Kidney (tissue), 14 donors: ENCODE results near the gene ORM2. TPM values are rescaled to one million over a fixed set of nuclear protein-coding genes. Genes with fewer than 3 reads are reported as not detected.

Source experiments
- DNase-seq, 5 donors: peaks; one replicate each; pipeline ENCODE4 v3.0.0-alpha.2; 2013 to 2020
- FAIRE-seq: peaks from 2 replicates; lab custom pipeline; 2012; peaks lifted over from hg19 to GRCh38; lab: Jason Lieb, UNC
- H3K27ac ChIP-seq, 2 donors: one replicate each; pipeline ENCODE4 v1.7.0; 2013; ENCODE audit warnings: low read depth in 2 of 2, low read length in 2 of 2, inconsistent platforms in 1 of 2
- H3K27me3 ChIP-seq: one replicate; pipeline ENCODE4 v1.7.1; 2013; ENCODE audit warnings: low read length, inconsistent platforms; ENCODE audit not compliant: control insufficient read depth, insufficient read depth
- H3K36me3 ChIP-seq, 3 donors: one replicate each; pipeline versions ENCODE4 v1.7.0 to v1.7.1; 2013; ENCODE audit warnings: low read length in 3 of 3, control low read depth in 1 of 3, inconsistent platforms in 1 of 3; ENCODE audit not compliant: insufficient read depth in 3 of 3, control insufficient read depth in 2 of 3
- H3K4me1 ChIP-seq, 3 donors: one replicate each; pipeline versions ENCODE4 v1.7.0 to v1.7.1; 2013; ENCODE audit warnings: low read length in 3 of 3, inconsistent platforms in 1 of 3, low read depth in 1 of 3; ENCODE audit not compliant: control insufficient read depth in 2 of 3, insufficient read depth in 2 of 3
- H3K4me3 ChIP-seq, 3 donors: one replicate each; pipeline versions ENCODE4 v1.7.0 to v1.8.1; 2013; ENCODE audit warnings: low read length in 3 of 3, control low read depth in 1 of 3, inconsistent platforms in 1 of 3
- H3K9ac ChIP-seq, 3 donors: one replicate each; pipeline versions ENCODE4 v1.7.0 to v1.7.1; 2013; ENCODE audit warnings: low read length in 3 of 3, control low read depth in 1 of 3, inconsistent platforms in 1 of 3
- H3K9me3 ChIP-seq, 3 donors: one replicate each; pipeline versions ENCODE4 v1.7.0 to v1.7.1; 2013; ENCODE audit warnings: low read length in 3 of 3, control low read depth in 1 of 3, inconsistent platforms in 1 of 3; ENCODE audit not compliant: control insufficient read depth in 2 of 3, insufficient read depth in 1 of 3
- CTCF ChIP-seq: IDR thresholded peaks from 3 replicates; pipeline ENCODE4 v1.5.1; 2012; ENCODE audit warnings: mild to moderate bottlenecking, moderate library complexity, borderline replicate concordance; ENCODE audit not compliant: insufficient read depth; ENCODE audit errors: extremely low read depth
- intact Hi-C: fragments of 100-400 bp; cut with DNase I; formaldehyde crosslinking; loops from one replicate; pipeline ENCODE4 v1.11.1; 2022
- polyA plus RNA-seq: library from polyadenylated mRNA; stranded (reverse); fragments of 350-450 nt; fragmentation: Illumina TruSeq; extraction: RNeasy Lipid Tissue Mini Kit (QIAGEN cat#74804); gene quantifications from one replicate; pipeline ENCODE4 v1.2.3, GENCODE V29; 2014; ENCODE audit warnings: low read depth, low replicate concordance; ENCODE audit not compliant: insufficient read depth
- total RNA-seq: library from RNA; stranded (reverse); fragmentation: NEBNext Ultra II Directional; extraction: Animal tissue kit (Norgen Biotek cat#: 25700); gene quantifications from one replicate; pipeline ENCODE4 v1.2.1, GENCODE V29; 2021
- donor health status: control.
- donor health status: control.
- donor health status: control.
- donor health status: control.
- donor health status: control.
- donor health status: DM: yes; HTN: yes; CAD: no.
- donor health status: Normal renal cell carcinoma (clear cell type).

Gene ORM2
- total and polyA plus RNA-seq, 2 donors from 2014 or later: not detected

- Histone ChIP-seq H3K27me3 (no peaks in the 10 kb centered on the region), H3K4me1 (peaks cover 0 to 6% (median 3%) of the 10 kb centered on the region in 3 donors), H3K9me3 (no peaks in the 10 kb centered on the region), H3K4me3 (no peak overlapping the region), H3K36me3 (peaks cover 0 to 5% (median 4%) of the 10 kb centered on the region in 3 donors), H3K27ac (no peak overlapping the region), H3K9ac (no peak overlapping the region)
- DNase-seq: peak in 1 of 5 donors; percentile 62
- no peak for TF ChIP-seq CTCF
- intact Hi-C loops: loop anchor here (10.0 kb wide), 1 partner anchor 206 kb away; no protein-coding TSS in a partner anchor
- no peak for FAIRE-seq
These were observed 39.1 kb upstream of the ORM2 start for GRCh38 chr9:114290561-114290986.

GRCh38 chr9:114291064-114291474 is 38.6 kb upstream of the ORM2 start:
- Histone ChIP-seq H3K36me3 (peaks cover 2 to 5% (median 4%) of the 10 kb centered on the region in 3 donors), H3K4me1 (peaks cover 0 to 6% (median 3%) of the 10 kb centered on the region in 3 donors), H3K9ac (no peak overlapping the region), H3K9me3 (no peaks in the 10 kb centered on the region), H3K27me3 (no peaks in the 10 kb centered on the region), H3K27ac (no peak overlapping the region), H3K4me3 (no peak overlapping the region)
- peak; percentile 76 to 85 (median 80) for DNase-seq
- TF ChIP-seq CTCF: peak; percentile 90
- intact Hi-C loops: loop anchor here (10.0 kb wide), 1 partner anchor 206 kb away; no protein-coding TSS in a partner anchor
- no peak for FAIRE-seq

GRCh38 chr9:114291886-114292590 is 37.6 kb upstream of the ORM2 start:
- FAIRE-seq (no peak), DNase-seq (peak in 2 of 5 donors; percentile 27 to 28)
- Histone ChIP-seq H3K4me3 (no peak overlapping the region), H3K27ac (no peak overlapping the region), H3K9ac (no peak overlapping the region), H3K4me1 (peaks cover 0 to 6% (median 3%) of the 10 kb centered on the region in 3 donors), H3K36me3 (peaks cover 4 to 9% (median 5%) of the 10 kb centered on the region in 3 donors), H3K27me3 (no peaks in the 10 kb centered on the region), H3K9me3 (no peaks in the 10 kb centered on the region)
- TF ChIP-seq CTCF: no peak
- intact Hi-C loops: loop anchor here (10.0 kb wide), 1 partner anchor 207 kb away; no protein-coding TSS in a partner anchor
